ENCODE results near the gene PDZD7.

Gene PDZD7

GRCh38 chr10:100986952-100987684 lies 43.8 kb downstream of the PDZD7 start, which contains the start of the genes MRPL43 and TWNK:
MRPL43 (minus strand) TSS chr10:100987497; CDS start chr10:100987443, 54 bp downstream.
TWNK (plus strand) TSS chr10:100987543; CDS start chr10:100988211, 668 bp downstream.
- DNase-seq, result peak; percentile 84
- peak within 1 kb of the TSS; percentile 86 for H3K4me3 ChIP-seq (ENCODE audit: low read depth, low read length)
- H3K9me3 ChIP-seq, result no peaks in the 10 kb centered on the region
- 0 out of 2 replicates have a peak, but pooled peaks cover 3% of the 10 kb centered on the region for H3K4me1 ChIP-seq
- peaks cover 38% of the 10 kb centered on the region for H3K36me3 ChIP-seq
- no peaks in the 10 kb centered on the region for H3K27me3 ChIP-seq
- no peak for TF ChIP-seq CTCF (IDR thresholded peaks at IDR 0.05; ENCODE audit: low read depth, low read length)

GRCh38 chr10:100986623-100986951 lies 44.3 kb downstream of the PDZD7 start:
- H3K9me3 ChIP-seq, result no peaks in the 10 kb centered on the region
- H3K4me3 ChIP-seq (ENCODE audit: low read depth, low read length), result peak overlapping the region; percentile 86
- no peak for TF ChIP-seq CTCF (IDR thresholded peaks at IDR 0.05; ENCODE audit: low read depth, low read length)
- 0 out of 2 replicates have a peak, but pooled peaks cover 3% of the 10 kb centered on the region for H3K4me1 ChIP-seq
- no peak for DNase-seq
- peaks cover 38% of the 10 kb centered on the region for H3K36me3 ChIP-seq
- H3K27me3 ChIP-seq, result no peaks in the 10 kb centered on the region

- no peak for TF ChIP-seq CTCF (IDR thresholded peaks at IDR 0.05; ENCODE audit: low read depth, low read length)
- Histone ChIP-seq H3K36me3 (peaks cover 28% of the 10 kb centered on the region), H3K27me3 (no peaks in the 10 kb centered on the region), H3K4me1 (0 out of 2 replicates have a peak, but pooled peaks cover 3% of the 10 kb centered on the region), H3K9me3 (no peaks in the 10 kb centered on the region), H3K4me3 (ENCODE audit: low read depth, low read length) (no peak overlapping the region)
- DNase-seq, result no peak
Observed at GRCh38 chr10:100985336-100985735, 45.6 kb downstream of the PDZD7 start.

- TF ChIP-seq CTCF (IDR thresholded peaks at IDR 0.05; ENCODE audit: low read depth, low read length), result no peak
- DNase-seq, result no peak
- H3K36me3 ChIP-seq, result peaks cover 22% of the 10 kb centered on the region
Observed at GRCh38 chr10:100984672-100985177, 46.2 kb downstream of the PDZD7 start.

GRCh38 chr10:100983868-100984671 lies 46.9 kb downstream of the PDZD7 start:
- no peak for TF ChIP-seq CTCF (IDR thresholded peaks at IDR 0.05; ENCODE audit: low read depth, low read length)
- peaks cover 16% of the 10 kb centered on the region for H3K36me3 ChIP-seq
- DNase-seq, result no peak

More at GRCh38 chr10:100984672-100985177, 46.2 kb downstream of the PDZD7 start:
- H3K9me3 ChIP-seq, result no peaks in the 10 kb centered on the region
- H3K27me3 ChIP-seq, result no peaks in the 10 kb centered on the region
- no peak overlapping the region for H3K4me3 ChIP-seq (ENCODE audit: low read depth, low read length)
- H3K4me1 ChIP-seq, result 0 out of 2 replicates have a peak, but pooled peaks cover 3% of the 10 kb centered on the region

More at GRCh38 chr10:100983868-100984671, 46.9 kb downstream of the PDZD7 start:
- H3K27me3 ChIP-seq, result no peaks in the 10 kb centered on the region
- H3K4me3 ChIP-seq (ENCODE audit: low read depth, low read length), result no peak overlapping the region
- H3K4me1 ChIP-seq, result 0 out of 2 replicates have a peak, but pooled peaks cover 3% of the 10 kb centered on the region
- H3K9me3 ChIP-seq, result no peaks in the 10 kb centered on the region

Data from BE2C (cell line).